ENCODE data around the gene ATP2B2.

DNA sequence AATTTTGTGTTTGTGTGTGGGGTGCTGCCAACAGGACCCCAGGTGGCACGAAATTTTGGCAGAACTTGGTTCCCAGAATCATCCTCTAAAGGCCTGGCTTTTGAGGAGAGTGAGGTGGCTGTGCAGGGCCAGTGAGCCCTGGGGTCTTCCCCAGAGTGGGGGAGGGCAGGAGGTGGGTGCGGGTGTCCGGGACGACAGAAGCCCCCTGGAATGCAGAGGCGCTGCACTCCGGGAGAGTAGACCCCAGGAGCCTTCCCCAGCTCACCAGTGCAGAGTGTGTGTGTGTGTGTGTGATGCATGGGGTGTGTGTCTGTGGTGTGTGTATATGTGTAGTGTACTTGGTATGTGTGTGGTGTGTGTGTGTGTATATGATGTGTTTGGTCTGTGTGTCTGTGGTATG lies 140.1 kb downstream of the ATP2B2 start:
- TF ChIP-seq, protein P1, sequence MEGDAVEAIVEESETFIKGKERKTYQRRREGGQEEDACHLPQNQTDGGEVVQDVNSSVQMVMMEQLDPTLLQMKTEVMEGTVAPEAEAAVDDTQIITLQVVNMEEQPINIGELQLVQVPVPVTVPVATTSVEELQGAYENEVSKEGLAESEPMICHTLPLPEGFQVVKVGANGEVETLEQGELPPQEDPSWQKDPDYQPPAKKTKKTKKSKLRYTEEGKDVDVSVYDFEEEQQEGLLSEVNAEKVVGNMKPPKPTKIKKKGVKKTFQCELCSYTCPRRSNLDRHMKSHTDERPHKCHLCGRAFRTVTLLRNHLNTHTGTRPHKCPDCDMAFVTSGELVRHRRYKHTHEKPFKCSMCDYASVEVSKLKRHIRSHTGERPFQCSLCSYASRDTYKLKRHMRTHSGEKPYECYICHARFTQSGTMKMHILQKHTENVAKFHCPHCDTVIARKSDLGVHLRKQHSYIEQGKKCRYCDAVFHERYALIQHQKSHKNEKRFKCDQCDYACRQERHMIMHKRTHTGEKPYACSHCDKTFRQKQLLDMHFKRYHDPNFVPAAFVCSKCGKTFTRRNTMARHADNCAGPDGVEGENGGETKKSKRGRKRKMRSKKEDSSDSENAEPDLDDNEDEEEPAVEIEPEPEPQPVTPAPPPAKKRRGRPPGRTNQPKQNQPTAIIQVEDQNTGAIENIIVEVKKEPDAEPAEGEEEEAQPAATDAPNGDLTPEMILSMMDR (IDR thresholded peaks at IDR 0.05 in 2 of 3, conservative IDR thresholded peaks at IDR 0.05 in 1 of 3; ENCODE audit: borderline replicate concordance in 1 of 3, insufficient read depth in 1 of 3, low read depth in 2 of 3, low read length in 2 of 3) = no peak
- TF ChIP-seq YY1 (IDR thresholded peaks at IDR 0.05; ENCODE audit: extremely low read depth, insufficient replicate concordance, low read depth, low read length) = no peak

Measured in HCT116 (cell line).